Upper lobe of right lung (tissue), 1 donor: ENCODE data around the gene COBL. TPM values are rescaled to one million over a fixed set of nuclear protein-coding genes. Genes with fewer than 3 reads are reported as not detected.

Experiments
- ATAC-seq: fragments of 200-7000 bp; cut with Tn5 transposase; one replicate; pipeline ENCODE4 v1.9.1; 2020; ENCODE audit warnings: mild to moderate bottlenecking, moderate library complexity
- DNase-seq: peaks from one replicate; pipeline ENCODE4 v3.0.0-alpha.2; 2020
- H3K27ac ChIP-seq: fragments of 200-600 bp; one replicate; pipeline ENCODE4 v1.8.0; 2022
- H3K27me3 ChIP-seq: fragments of 200-600 bp; one replicate; pipeline ENCODE4 v1.8.0; 2022; ENCODE audit warnings: mild to moderate bottlenecking
- H3K36me3 ChIP-seq: fragments of 200-600 bp; one replicate; pipeline ENCODE4 v1.8.0; 2022
- H3K4me1 ChIP-seq: fragments of 200-600 bp; one replicate; pipeline ENCODE4 v1.8.0; 2022
- H3K4me3 ChIP-seq: fragments of 200-600 bp; one replicate; pipeline ENCODE4 v1.8.0; 2022; ENCODE audit warnings: mild to moderate bottlenecking
- H3K9me3 ChIP-seq: fragments of 200-600 bp; one replicate; pipeline ENCODE4 v1.8.0; 2022
- CTCF ChIP-seq: fragments of 200-600 bp; IDR thresholded peaks from one replicate; pipeline ENCODE4 v1.8.0; 2022; ENCODE audit warnings: antibody characterized with exemption
- intact Hi-C: fragments of 100-400 bp; cut with DNase I; formaldehyde crosslinking; loops from one replicate; pipeline ENCODE4 v1.11.0; 2022
- total RNA-seq: library from RNA; stranded (reverse); fragmentation: NEBNext Ultra II Directional; extraction: Animal tissue kit (Norgen Biotek cat#: 25700); gene quantifications from one replicate; pipeline ENCODE4 v1.2.1, GENCODE V29; 2021
- donor health status: DM: no; HTN: yes; CAD: no; lungs with severe emphysema.

The COBL gene
- total RNA-seq, 1 donor from 2014 or later = 29.2 TPM

DNA sequence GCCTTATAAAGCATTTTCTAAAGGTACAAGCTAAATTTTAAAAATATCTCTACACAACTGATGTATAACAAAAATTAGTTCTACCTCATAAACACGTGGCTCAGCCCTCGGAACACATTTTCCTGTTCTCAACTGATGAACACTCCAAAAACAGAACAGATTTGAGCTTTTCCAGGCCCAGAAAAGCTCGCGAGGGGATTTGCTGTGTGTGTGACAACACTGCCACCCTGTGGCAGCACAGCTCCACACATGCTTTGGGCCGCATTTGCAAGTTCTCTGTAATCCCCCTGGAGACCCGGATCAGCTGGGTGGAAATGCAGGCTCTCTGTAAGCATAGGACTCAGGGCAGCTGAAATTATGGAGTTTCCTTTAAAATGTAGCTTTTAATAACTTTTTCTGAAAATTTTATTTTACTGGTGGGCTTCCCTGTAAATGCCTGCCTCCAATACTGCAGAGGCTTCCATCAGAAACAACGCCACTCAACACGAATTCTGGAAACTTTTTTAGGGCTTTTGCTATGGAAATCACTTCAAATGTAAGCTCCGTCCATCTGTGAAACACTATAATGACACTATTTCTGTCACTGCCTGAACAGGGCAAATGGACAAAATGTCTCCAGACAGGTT lies 155.5 kb downstream of the COBL start:
- ATAC-seq (peak; percentile 88), DNase-seq (peak; percentile 77)
- H3K36me3 ChIP-seq = no peaks in the 10 kb centered on the region
- no peak overlapping the region for H3K27ac ChIP-seq
- no peaks in the 10 kb centered on the region for H3K27me3 ChIP-seq
- peaks cover 7% of the 10 kb centered on the region for H3K4me1 ChIP-seq
- H3K4me3 ChIP-seq = no peak overlapping the region
- peak; percentile 96 for TF ChIP-seq CTCF
- intact Hi-C loops = loop anchor here (10.0 kb wide), 1 partner anchor 204 kb away; no protein-coding TSS in a partner anchor
- H3K9me3 ChIP-seq = no peaks in the 10 kb centered on the region

DNA sequence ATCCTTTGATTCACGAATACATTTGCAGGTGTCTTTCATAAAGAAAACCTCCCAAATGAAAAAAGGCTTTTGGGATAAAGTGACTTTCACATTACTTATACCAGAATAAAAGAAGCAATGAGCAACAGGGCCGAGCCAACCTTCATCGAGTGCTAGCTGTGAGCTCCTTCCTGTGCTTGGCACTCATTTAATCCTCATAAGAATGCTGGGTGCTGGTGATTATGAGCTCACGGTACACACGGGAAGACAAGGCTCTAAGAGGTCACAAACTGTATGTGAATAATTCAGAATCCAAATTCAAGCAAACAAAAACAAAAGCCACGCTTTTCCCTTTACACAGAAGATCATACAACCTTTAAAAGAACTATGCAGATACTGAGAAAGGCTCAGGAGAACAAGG lies 156.2 kb downstream of the COBL start:
- intact Hi-C loops = loop anchor here (10.0 kb wide), 1 partner anchor 204 kb away; no protein-coding TSS in a partner anchor
- H3K9me3 ChIP-seq = no peaks in the 10 kb centered on the region

GRCh38 chr7:51158742-51159445 lies 157.7 kb downstream of the COBL start:
- Histone ChIP-seq H3K27ac (no peak overlapping the region), H3K27me3 (no peaks in the 10 kb centered on the region), H3K4me1 (peaks cover 7% of the 10 kb centered on the region), H3K36me3 (no peaks in the 10 kb centered on the region), H3K4me3 (no peak overlapping the region), H3K9me3 (no peaks in the 10 kb centered on the region)
- ATAC-seq (peak; percentile 4), DNase-seq (no peak)
- intact Hi-C loops = loop anchor here (10.0 kb wide), 1 partner anchor 694 kb away; no protein-coding TSS in a partner anchor
- TF ChIP-seq CTCF = no peak

More for the DNA sequence above, 156.2 kb downstream of the COBL start:
- TF ChIP-seq CTCF = no peak
- no peaks in the 10 kb centered on the region for H3K36me3 ChIP-seq
- H3K4me3 ChIP-seq = no peak overlapping the region
- no peaks in the 10 kb centered on the region for H3K27me3 ChIP-seq
- ATAC-seq (no peak), DNase-seq (no peak)
- H3K27ac ChIP-seq = no peak overlapping the region
- H3K4me1 ChIP-seq = peaks cover 7% of the 10 kb centered on the region

GRCh38 chr7:51158211-51158610 lies 158.4 kb downstream of the COBL start:
- no peaks in the 10 kb centered on the region for H3K27me3 ChIP-seq
- H3K27ac ChIP-seq = no peak overlapping the region
- no peaks in the 10 kb centered on the region for H3K9me3 ChIP-seq
- no peak overlapping the region for H3K4me3 ChIP-seq
- no peak for ATAC-seq
- no peaks in the 10 kb centered on the region for H3K36me3 ChIP-seq
- TF ChIP-seq CTCF = no peak
- peaks cover 7% of the 10 kb centered on the region for H3K4me1 ChIP-seq
- intact Hi-C loops = loop anchor here (10.0 kb wide), 1 partner anchor 693 kb away; no protein-coding TSS in a partner anchor
- DNase-seq = no peak

DNA sequence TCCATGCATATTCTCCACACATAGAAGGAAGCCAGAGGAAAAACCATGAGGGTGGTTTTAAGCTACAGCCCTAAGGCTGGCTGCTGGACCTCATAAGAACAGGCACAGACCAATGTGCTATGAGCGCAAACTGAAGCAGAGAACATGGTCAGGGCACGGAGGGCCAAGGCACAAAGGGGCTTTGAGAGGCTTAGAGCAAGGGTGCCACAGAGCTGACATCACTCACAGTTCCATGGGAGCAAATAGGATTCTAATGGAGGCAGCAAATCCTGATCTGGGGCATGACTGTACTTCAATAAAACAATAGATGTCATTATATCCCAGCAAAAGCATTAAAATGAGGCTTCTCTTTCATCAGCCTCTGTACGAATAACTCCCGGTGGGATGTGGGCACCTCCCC lies 162.4 kb downstream of the COBL start:
- no peaks in the 10 kb centered on the region for H3K27me3 ChIP-seq
- no peak for TF ChIP-seq CTCF
- H3K27ac ChIP-seq = no peak overlapping the region
- ATAC-seq (no peak), DNase-seq (no peak)
- no peaks in the 10 kb centered on the region for H3K4me1 ChIP-seq
- no peaks in the 10 kb centered on the region for H3K9me3 ChIP-seq
- intact Hi-C loops = loop anchor here (10.0 kb wide), 1 partner anchor 689 kb away; no protein-coding TSS in a partner anchor
- no peaks in the 10 kb centered on the region for H3K36me3 ChIP-seq
- no peak overlapping the region for H3K4me3 ChIP-seq
